Measurements from ENCODE around the gene GALP.
"Not testable (repeated sequence)": the region's sequence is repeated elsewhere in the genome, so short reads cannot be mapped to it uniquely, and the experiment has no call there.

GALP gene

GRCh38 chr19:56175861-56176307 lies at the start of gene GALP:
TSS of gene GALP (plus strand) at chr19:56176008. CDS start at chr19:56177109, 1,101 bp downstream.
- H3K4me3 ChIP-seq (ENCODE audit: low read depth, low read length); DNase-seq (ENCODE audit: low read depth, low spot score); in situ Hi-C loops (cut with HindIII; ENCODE audit: low sequenced_read_pairs): not testable (repeated sequence)

DNA sequence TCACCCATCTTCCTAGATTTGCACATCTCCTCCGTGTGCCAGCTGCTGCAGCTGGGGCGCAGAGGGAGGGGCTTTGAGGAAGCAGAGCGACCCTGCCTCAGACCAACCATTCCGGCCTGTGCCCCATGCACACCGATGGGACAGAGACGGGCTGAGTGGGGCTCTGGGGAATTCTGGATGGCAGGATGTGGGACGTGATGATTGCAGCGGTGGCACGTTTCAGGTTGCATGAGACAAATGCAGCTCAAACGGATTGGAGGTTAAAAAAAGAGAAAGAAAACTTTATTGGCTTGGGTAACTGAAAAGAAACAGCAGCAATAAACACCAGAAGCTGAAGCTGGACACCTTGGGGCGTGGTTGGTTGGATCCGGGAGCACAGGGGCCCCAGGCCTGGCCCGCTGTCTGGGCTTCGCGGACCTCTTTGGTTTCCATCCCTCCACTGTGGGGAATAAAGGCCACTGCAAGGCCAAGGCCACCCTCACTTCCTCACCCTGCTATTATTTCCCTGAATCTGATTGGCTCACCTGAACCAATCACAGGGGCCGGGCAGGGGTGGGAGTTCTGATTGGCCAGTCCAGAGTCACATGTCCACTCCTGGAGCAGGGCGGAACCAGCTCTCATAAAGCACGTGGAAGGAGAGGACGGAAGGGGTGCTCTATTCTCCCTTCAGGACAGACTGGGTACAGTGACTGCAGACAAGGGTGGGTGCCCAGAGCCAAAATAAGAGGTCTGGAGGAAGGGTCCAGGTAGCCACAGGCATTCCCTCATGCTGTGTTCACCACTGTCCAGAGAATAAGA lies 48.6 kb upstream of the GALP start:
- TF ChIP-seq, protein P1, sequence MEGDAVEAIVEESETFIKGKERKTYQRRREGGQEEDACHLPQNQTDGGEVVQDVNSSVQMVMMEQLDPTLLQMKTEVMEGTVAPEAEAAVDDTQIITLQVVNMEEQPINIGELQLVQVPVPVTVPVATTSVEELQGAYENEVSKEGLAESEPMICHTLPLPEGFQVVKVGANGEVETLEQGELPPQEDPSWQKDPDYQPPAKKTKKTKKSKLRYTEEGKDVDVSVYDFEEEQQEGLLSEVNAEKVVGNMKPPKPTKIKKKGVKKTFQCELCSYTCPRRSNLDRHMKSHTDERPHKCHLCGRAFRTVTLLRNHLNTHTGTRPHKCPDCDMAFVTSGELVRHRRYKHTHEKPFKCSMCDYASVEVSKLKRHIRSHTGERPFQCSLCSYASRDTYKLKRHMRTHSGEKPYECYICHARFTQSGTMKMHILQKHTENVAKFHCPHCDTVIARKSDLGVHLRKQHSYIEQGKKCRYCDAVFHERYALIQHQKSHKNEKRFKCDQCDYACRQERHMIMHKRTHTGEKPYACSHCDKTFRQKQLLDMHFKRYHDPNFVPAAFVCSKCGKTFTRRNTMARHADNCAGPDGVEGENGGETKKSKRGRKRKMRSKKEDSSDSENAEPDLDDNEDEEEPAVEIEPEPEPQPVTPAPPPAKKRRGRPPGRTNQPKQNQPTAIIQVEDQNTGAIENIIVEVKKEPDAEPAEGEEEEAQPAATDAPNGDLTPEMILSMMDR (IDR thresholded peaks at IDR 0.05; ENCODE audit: low read depth, low read length), result no peak
- in situ Hi-C loops (cut with HindIII; ENCODE audit: low sequenced_read_pairs), result no loop called here

DNA sequence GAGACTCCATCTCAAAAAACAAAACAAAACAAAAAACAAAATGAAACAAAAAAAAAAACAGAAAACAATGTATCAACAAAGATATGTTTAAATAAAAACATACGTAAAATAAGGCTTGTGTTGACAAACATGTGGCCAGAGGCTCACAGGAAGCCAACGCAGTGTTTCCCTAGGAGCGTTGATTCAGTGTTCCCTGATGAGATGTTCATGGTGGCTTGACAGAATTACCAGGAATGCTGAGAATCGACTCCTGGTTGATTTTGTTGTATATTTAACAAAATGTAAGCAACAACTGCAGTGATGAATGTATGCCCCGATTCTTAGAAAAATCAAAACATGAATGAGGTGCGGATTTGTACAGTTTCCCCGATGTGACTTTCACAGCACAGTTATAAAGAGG lies 45.8 kb upstream of the GALP start:
- TF ChIP-seq, protein P1 (IDR thresholded peaks at IDR 0.05; ENCODE audit: low read depth, low read length), result no peak
- in situ Hi-C loops (cut with HindIII; ENCODE audit: low sequenced_read_pairs), result no loop called here
- H3K4me3 ChIP-seq (ENCODE audit: low read depth, low read length), result no peak overlapping the region
- DNase-seq (ENCODE audit: low read depth, low spot score), result no peak

More for the DNA sequence above, 48.6 kb upstream of the GALP start:
- no peak overlapping the region for H3K4me3 ChIP-seq (ENCODE audit: low read depth, low read length)
- DNase-seq (ENCODE audit: low read depth, low spot score), result no peak

GRCh38 chr19:56131651-56132050 lies 44.2 kb upstream of the GALP start:
- DNase-seq (ENCODE audit: low read depth, low spot score), result no peak
- in situ Hi-C loops (cut with HindIII; ENCODE audit: low sequenced_read_pairs), result no loop called here
- TF ChIP-seq, protein P1 (IDR thresholded peaks at IDR 0.05; ENCODE audit: low read depth, low read length), result no peak
- no peak overlapping the region for H3K4me3 ChIP-seq (ENCODE audit: low read depth, low read length)

- DNase-seq (ENCODE audit: low read depth, low spot score), result peak; percentile 36
- H3K4me3 ChIP-seq (ENCODE audit: low read depth, low read length), result no peak overlapping the region
- TF ChIP-seq, protein P1 (IDR thresholded peaks at IDR 0.05; ENCODE audit: low read depth, low read length), result no peak
- in situ Hi-C loops (cut with HindIII; ENCODE audit: low sequenced_read_pairs), result no loop called here
Measured at GRCh38 chr19:56132316-56132822, 43.4 kb upstream of the GALP start.

- no peak for DNase-seq (ENCODE audit: low read depth, low spot score)
- H3K4me3 ChIP-seq (ENCODE audit: low read depth, low read length), result no peak overlapping the region
- in situ Hi-C loops (cut with HindIII; ENCODE audit: low sequenced_read_pairs), result no loop called here
- TF ChIP-seq, protein P1 (IDR thresholded peaks at IDR 0.05; ENCODE audit: low read depth, low read length), result no peak
Measured at GRCh38 chr19:56133858-56134653, 41.8 kb upstream of the GALP start.

DNA sequence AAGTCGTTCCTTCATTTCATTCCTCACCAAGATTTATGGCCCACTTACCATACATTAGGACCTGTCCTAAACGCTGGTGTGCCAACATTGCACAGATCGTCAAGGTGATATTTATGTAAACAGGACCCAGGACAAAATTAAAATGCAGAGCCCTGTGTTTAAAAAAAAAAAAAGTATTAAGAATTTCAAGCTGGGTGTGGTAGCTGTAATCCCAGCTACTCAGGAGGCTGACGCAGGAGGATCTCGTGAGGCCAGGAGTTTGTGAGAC lies 41.2 kb upstream of the GALP start:
- no peak overlapping the region for H3K4me3 ChIP-seq (ENCODE audit: low read depth, low read length)
- TF ChIP-seq, protein P1 (IDR thresholded peaks at IDR 0.05; ENCODE audit: low read depth, low read length), result no peak
- DNase-seq (ENCODE audit: low read depth, low spot score), result no peak
- in situ Hi-C loops (cut with HindIII; ENCODE audit: low sequenced_read_pairs), result no loop called here
